Stimulated activated CD8-positive, alpha-beta memory T cell treated with anti-CD3 and anti-CD28 coated beads, Interleukin-4, amount 100 ng/mL, for 4 hours (primary cell): ENCODE data around the gene SEC22A.

ENCODE experiments used
- DNase-seq, 2 donors: peaks; one replicate each; pipeline ENCODE4 v3.0.0-alpha.2; 2020; ENCODE audit warnings: low read depth in 2 of 2, low spot score in 1 of 2

The SEC22A gene

DNA sequence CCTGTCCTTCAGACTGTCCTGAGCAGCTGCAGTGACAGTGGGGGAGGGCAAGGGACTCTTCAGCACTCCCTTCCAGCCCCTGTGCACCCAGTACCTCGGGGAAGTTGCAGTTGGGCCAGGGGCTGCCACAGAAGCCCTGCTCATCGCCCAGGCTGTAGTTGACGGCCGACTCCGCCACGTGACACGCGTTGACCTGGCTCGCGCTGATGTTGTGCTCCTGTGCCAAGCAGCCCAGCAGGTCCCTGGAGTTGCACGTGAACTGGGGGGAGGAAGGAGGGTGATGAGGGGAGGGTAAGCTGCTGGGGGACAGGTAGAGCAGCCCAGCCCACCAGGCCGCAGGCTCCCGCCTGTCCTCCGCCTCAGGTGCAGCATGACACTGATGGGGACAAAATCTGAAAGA is 101.2 kb downstream of the SEC22A start:
- DNase-seq = no peak

DNA sequence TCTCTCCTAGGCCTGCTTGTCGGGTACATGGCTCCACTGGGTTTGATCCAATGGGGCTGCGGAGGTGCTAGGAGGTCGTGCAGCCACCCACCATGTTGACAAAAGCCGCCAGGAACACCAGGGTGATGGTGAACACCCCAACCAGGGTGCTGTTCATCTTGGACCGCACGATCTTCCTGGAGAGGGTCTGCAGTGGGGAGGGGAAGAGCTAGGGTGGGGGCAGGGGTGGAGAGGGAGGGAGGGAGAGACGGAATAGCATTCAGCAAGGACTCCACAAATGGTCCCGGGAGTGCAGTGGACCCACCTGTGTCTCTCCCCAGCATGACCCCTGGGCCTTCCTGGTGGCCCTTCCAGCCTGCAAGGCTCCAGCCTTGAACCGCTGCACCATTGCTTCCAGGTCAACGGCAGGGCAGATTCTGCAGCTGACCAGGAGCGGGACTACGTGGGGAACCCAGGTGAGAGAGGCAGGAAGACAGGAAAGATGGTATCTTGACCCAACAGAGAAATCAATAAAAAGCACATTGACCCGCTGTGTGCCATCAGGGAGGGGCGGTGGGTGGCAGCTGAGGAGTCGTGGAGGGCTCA is 102.3 kb downstream of the SEC22A start:
- no peak for DNase-seq

DNA sequence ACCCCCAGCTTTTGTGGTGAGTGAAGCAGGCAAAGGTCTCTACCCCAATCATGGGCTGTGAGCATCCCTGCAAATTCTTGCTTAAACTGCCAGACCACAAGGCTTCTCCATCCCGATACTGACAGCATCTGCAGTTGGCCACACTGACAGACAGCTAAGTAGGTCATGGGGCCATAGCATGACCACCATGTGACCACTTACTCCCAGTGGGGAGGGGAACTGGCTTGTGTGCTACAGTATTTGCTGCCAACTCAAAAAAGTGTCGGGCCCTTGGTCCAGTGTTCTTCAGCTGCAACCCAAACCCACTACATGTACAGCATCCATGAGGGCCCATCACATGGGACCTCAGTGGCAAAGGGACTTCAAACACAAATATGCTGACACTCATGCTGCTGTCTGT is 103.4 kb downstream of the SEC22A start:
- no peak for DNase-seq

DNA sequence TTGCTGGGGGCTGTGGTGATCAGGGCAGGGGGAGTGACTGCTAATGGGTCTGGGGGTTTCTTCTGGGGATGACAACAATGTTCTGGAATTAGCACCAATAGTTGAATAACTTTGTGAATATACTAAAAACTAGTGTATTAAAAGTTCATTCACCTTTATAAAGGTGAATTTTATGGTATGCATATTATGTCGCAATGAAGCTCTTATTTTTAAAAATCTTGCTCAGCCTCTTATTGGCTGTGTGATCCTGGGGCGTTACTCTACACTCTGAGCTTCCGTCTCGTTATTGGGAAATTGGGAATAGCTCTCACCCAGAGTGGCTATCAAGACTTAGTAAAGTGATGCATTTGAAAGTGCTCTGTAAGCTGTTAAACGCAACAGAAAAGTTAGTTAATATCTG is 105.3 kb downstream of the SEC22A start:
- DNase-seq = no peak

DNA sequence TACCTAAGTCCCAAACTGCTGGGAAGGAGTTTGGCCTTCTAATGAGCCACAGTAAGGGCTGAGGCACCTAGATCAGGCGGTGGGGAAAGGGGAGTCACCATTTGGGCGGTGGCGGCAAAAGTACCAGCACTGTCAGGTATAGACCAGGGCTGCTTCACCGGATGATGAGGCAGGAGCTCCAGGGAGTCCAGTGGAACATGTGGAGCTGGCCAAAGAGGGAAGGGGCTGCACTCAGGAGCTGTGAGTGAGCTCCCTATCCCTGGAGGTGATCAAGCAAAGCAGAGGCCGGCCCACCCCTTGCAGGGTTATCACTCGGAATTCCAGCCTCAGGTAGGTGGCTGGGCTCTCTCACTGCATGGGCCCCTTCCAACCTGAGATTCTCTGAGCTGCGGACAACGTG is 108.4 kb downstream of the SEC22A start:
- no peak for DNase-seq

DNA sequence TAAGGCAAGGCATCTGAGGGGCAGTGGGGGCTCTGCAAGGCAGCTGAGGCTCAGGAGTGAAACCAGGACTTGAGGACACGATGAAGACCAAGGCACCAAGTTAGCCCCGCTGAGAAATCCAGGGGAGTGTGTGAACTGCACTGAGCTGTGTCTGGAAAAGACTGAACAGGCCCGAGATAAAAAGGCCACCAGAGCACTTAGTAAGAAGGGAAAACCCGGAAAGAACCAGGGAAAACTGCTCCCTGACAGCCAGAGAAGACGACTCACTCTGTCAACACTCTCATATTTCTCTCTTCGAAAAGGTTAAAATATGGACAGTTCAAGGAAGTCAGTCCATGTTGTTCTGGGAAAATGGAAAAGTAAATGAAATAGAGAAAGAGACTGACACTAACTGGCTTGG is 109.0 kb downstream of the SEC22A start:
- no peak for DNase-seq

DNA sequence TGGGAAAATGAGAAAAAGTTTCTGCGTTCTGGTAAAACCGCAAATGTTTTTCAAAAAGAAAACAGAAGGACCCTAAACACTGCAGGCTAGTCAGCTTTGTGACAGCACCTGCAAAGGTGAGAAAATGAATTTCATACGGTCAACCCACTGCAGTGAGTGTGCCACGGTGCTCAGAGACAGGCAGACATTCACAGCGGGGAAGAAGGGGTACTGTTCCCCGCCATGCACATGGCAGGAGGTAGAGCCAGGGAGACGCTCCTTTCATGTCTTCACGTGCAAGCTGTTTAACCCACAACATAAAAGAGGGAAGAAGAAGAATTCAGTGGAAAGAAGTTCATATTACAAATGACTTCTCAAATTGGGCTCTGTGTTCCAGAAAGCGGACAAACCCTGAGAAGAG is 109.5 kb downstream of the SEC22A start:
- no peak for DNase-seq

DNA sequence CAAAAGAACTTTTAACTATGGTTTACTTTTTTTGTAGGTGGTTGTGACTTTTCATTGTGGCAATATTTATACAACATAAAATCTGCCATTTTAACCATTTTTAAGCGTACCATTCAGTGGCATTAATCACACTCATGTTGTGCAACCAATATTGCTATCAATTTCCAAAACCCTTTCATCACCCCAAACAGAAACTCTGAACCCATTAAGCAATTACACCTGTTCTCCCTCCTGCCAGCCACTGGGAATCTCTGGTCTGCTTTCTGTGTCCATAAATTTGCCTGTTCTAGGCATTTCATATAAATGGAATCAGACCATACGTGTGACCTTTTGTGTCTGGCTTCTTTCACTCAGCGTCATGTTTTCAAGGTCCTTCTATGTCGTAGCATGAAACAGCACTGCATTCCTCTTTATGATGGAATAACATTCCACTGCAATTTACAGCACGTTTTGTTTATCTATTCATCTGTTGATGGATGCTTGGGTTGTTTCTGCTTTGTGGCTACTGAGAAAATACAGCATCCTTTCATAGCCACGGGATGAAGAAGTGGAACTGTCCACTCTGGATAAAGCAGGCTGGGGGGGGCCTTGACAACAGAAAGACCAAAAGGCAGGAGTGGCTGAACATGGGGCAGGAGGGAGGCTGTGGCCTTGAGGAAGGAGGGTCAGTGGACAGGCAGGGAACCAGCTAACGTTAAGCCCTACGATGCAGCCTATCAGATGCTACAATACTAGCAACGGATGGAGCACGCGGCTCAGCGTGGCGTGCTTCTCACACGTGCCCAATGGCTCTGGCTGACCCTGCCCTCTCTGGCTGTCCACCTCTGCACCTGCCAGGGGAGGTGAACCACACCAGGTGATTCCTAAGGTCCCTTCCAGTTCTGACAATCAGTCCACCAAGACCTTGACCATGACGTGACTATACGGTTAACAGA is 110.9 kb downstream of the SEC22A start:
- DNase-seq = no peak

DNA sequence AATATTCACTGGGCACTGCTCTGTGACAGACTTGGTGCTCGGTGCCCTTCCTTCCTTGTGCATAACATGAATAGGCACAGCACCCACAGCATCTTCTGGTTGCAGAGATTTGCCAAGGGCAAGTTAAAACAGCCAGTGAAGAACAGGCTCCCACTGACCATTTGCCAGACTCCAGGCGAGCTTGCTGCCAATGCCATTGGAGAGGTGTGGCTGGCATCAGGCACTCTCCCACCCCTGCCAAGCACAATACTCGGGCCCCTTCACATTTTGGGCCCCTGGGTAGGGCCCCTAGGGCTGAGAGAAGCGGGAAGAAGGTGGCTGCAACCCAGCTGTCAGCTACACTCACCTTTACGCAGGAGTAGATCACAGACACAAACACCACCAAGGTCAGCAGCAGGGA is 112.1 kb downstream of the SEC22A start:
- DNase-seq = no peak

DNA sequence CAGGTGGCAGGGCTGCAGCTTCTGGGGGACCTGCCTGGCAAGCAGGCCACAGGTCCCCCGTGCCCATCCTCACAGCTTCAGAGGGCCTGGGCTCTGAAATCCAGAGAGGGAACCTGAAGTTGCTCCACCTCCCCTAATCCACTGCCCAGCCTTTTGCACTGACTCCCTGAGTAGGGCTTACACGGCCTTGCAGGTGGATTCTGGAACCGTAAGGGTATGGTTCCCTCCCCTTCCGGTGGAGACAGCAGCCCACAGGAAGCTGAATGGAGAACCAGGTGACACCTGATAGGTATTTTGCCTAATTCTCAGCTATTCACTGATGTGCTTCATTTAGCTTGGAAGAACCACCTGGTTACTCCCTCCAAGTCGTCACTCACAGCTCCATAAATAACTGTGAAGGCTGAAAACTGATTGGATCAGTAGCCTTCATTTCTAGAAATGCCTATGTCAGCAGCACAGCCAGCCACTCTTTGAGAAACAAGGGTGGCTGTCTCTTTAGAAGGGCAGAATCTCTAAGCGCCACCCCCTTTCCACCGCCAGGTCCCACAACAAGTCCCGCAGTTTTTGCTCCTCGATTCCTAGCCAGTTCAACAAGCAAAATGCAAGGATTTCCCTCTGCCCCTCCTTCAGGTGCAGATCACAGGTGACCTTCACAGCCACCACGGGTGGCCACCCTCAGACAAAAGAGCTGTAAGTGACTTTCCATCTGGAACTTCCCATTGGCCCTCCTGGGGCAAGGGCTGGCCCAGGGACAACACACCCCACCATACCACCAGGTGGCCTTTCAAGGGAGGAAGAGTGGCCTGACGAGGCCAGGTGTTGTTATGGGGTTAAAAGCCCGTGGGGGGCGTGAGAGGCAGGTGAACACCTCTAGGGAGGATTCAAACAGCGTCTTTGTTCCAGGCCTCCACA is 112.9 kb downstream of the SEC22A start:
- DNase-seq = no peak

DNA sequence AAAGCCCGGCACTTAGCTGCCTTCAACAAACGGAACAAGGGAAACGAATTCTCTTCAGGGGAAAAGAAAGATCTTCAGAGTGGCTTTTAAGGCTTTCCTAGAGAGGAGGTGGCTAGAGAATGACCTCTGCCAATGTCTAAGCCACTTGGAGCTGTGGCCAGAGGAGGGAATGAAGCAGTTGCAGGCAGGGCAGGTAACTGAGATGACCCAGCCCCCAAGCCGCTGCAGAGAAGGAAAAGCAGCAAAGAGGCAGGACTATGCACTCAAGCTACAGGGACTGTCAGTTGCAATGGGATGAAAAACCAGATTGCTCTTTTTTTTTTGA is 113.5 kb downstream of the SEC22A start:
- no peak for DNase-seq

DNA sequence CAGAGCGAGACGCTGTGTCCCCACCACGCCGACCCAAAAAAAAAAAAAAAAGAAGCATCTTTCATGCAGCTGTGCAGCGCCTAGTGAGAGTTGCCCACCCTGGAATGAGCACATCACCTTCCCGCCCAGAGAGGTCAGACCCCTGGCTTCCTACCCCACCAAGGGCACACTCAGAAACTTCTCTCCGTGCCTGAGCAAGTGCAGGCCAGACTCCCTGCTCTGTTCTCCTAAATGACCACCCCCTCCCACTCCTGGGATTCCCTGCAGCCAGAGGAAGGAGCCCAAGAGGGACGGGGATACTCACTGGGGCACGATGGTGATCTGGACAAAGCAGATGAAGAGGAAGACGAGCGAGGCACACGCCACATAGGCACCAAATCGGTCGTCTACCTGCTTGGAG is 116.0 kb downstream of the SEC22A start:
- DNase-seq = no peak

DNA sequence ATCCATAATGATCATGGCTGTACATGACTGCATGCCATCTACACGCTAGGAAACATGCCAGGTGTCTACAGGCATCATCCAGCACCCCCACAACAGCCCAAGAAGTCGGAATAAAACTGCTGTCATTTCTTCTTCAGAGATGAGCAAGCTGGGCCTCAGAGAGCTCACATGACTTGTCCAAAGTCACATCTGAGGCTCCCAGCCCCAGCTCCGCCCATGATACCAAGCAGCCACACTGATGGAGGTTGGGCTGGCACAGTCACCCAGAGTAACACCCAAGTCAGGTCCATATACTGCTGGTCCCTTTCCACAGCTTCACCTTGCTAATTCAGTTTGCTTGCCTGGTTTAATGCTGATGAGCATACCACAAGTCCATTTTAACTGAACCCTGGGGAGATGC is 116.6 kb downstream of the SEC22A start:
- no peak for DNase-seq

DNA sequence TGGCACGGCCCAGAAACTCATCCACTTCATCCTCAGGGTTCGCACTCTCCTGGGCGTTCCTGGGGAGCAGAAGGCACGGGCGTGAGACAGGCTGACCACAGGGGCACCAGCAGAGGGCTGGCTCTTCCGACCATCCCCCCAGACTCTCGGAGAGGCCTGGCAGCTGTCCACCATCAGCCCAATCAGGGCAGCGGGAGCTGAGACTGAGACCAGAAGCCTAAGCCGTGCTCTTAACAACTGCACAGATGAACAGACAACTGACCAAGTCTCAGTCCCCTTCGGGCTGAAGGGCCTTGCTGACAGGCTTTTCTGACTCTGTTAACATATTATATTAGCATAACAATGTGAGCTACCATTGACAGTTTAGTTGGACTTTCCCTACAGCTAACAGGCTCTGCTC is 118.0 kb downstream of the SEC22A start:
- no peak for DNase-seq

DNA sequence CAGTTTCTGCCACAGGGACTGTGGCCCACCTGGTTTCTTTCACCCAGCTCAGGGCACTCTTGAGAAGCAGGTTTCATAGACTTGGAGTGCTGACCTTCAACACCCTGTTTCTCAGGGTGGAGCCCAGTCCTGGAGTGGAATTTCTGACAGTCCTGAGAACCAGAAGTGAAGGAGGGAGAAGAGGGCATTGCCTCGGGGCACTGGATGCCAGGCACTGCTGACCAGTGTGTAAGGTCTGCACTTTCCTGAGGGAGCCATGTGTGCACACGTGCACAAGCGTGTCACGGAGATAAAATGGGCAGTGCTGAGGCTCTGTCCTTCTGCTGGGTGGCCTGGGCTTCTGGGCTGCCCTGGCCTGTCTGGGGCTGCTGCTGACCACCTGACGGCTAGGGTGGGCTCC is 118.5 kb downstream of the SEC22A start:
- no peak for DNase-seq

DNA sequence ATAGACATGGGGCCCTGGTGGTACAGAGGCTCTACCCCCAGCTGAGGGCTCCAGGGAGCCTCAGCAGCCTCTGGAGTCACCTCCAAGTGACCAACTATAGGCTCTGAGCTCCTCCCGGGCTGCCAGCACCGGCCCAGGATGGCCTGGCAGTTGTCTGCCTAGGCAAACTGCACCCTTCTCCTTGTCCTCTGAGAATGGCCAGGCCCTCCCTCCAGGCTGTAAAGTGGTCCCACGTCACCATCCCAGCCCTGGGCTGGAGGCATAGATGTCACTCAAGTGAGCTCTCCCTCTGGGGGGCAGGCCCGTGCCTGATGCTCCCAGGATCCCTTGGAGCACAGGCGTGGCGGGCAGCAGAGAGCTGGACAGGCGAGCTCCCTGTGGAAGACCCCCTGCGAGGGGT is 120.1 kb downstream of the SEC22A start:
- DNase-seq = no peak

DNA sequence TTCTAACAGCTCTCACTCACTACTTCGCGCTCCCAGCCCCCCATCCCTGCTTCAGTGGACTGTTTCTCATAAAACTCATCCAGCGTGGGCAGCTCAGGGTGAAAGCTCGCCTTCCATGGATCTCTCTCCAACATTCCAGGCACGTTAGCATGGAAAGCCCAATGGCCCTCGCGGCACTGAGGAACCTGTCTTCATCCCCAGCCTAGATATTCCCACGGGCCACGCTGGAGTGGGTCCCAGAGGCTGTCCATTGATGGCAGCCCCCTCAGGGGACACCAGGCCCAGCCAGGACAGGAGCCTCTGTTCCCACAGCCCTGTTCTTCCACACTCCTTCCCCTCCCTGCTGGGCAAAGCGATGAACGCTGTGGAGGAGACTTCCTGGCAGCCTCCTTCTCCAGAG is 121.1 kb downstream of the SEC22A start:
- DNase-seq = no peak
